SU-DHL-6 (cell line): ENCODE results near the gene RIC8A.

Experiments
- H2AFZ ChIP-seq: fragments of 200-600 bp; sonication (generic); 2 replicates; pipeline ENCODE4 v1.6.1; 2014; ENCODE audit warnings: low read depth, mild to moderate bottlenecking, moderate library complexity, mixed read lengths, antibody characterized with exemption, low read length; ENCODE audit not compliant: severe bottlenecking
- H3F3A ChIP-seq: fragments of 200-600 bp; shearing (Covaris generic); 2 replicates; pipeline ENCODE4 v1.6.0; 2016; ENCODE audit warnings: antibody characterized with exemption, mild to moderate bottlenecking; ENCODE audit not compliant: insufficient read depth
- H3K27ac ChIP-seq: fragments of 200-600 bp; sonication (generic); 2 replicates; pipeline ENCODE4 v1.5.1; 2016; ENCODE audit warnings: low read depth, mild to moderate bottlenecking, low read length, moderate library complexity, mixed read lengths
- H3K27me3 ChIP-seq: fragments of 200-600 bp; sonication (generic), shearing (Covaris generic); 2 replicates; pipeline ENCODE4 v1.6.0; 2014; ENCODE audit warnings: mild to moderate bottlenecking, low read length
- H3K36me3 ChIP-seq: fragments of 200-600 bp; sonication (generic); 2 replicates; pipeline ENCODE4 v1.6.1; 2014; ENCODE audit warnings: mild to moderate bottlenecking, low read length, mixed read lengths
- H3K4me2 ChIP-seq: fragments of 300-600, 200-600 bp; shearing (Covaris generic), sonication (generic); 2 replicates; pipeline ENCODE4 v1.6.0; 2014; ENCODE audit warnings: low read length, low read depth, mild to moderate bottlenecking; ENCODE audit not compliant: poor library complexity, severe bottlenecking
- H3K4me3 ChIP-seq: fragments of 200-600 bp; sonication (generic); 2 replicates; pipeline ENCODE4 v1.5.1; 2014; ENCODE audit warnings: antibody characterized with exemption, low read length, mild to moderate bottlenecking, mixed read lengths; ENCODE audit not compliant: insufficient read depth, poor library complexity, severe bottlenecking
- H3K79me2 ChIP-seq: fragments of 200-600 bp; sonication (generic); 2 replicates; pipeline ENCODE4 v1.6.1; 2014; ENCODE audit warnings: mild to moderate bottlenecking, low read length, moderate library complexity; ENCODE audit not compliant: insufficient read depth
- H3K9ac ChIP-seq: fragments of 200-600 bp; sonication (generic); 2 replicates; pipeline ENCODE4 v1.7.0; 2014; ENCODE audit warnings: mild to moderate bottlenecking, low read length
- H3K9me2 ChIP-seq: fragments of 200-600 bp; sonication (generic); replicated peaks from 2 replicates; pipeline ENCODE4 v1.6.1; 2014; ENCODE audit warnings: low read length; ENCODE audit not compliant: insufficient read depth
- H3K9me3 ChIP-seq: fragments of 200-600 bp; sonication (generic); 2 replicates; pipeline ENCODE4 v1.6.1; 2014; ENCODE audit warnings: low read length, mixed read lengths; ENCODE audit not compliant: insufficient read depth
- H4K20me1 ChIP-seq: fragments of 200-600 bp; sonication (generic); 2 replicates; pipeline ENCODE4 v1.6.1; 2014; ENCODE audit warnings: low read depth, mild to moderate bottlenecking, antibody characterized with exemption, low read length, moderate library complexity, mixed read lengths
- EZH2phosphoT487 ChIP-seq: fragments of 200-600 bp; sonication (generic), shearing (Covaris generic); conservative IDR thresholded peaks from 2 replicates; pipeline ENCODE4 v1.6.1; 2018; ENCODE audit warnings: mild to moderate bottlenecking, antibody characterized with exemption, low read length, moderate library complexity, mixed read lengths
- TF ChIP-seq, protein P1 (sequence below): fragments of 200-600 bp; sonication (generic); IDR thresholded peaks from one replicate; pipeline ENCODE4 v1.5.1; 2017; ENCODE audit warnings: antibody characterized with exemption, mild to moderate bottlenecking, low read length, moderate library complexity; ENCODE audit not compliant: insufficient read depth, poor library complexity, severe bottlenecking

RIC8A gene

DNA sequence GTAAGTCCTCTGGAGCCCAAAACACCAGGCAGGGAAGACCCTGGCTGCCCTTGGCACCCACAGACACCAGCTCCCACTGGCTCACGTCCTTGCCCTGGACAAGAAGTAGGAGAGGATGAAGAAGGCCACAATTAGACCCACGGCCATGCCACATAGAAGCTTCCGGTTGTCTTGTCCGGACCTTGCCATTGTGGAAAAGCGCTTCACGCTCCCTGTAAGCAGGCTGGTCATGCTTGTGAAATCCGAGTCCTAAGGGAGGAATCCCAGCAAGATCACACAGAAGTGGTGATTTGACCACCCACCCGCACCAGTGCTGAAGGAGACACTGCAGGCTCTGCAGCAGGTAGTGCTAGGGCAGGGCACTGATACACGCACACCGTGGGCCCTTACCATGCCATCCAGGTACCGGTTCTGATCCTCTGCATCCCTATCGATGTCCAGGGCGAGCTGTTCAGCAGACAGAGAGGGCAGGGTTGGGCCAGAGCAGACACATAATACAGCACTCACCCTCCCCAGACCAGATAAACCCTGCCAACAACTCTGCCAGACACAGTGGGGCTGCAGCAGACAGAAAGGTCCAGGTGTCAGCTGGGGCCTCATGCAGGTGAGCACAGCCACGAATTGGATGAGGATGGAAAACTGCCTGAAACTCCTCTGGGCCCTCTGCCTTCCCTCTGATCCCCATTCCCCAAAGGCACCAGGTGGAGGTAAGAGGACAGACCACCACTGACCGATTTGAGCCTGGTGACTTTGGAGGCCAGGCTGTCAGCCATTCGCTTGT is 2.1 kb upstream of the RIC8A start:
- Histone ChIP-seq H4K20me1 (no peaks in the 10 kb centered on the region; the same call in 1 of the 2 replicates), H3K79me2 (peaks cover 28% of the 10 kb centered on the region), H3F3A (peaks cover 9% of the 10 kb centered on the region), H3K9me3 (no peaks in the 10 kb centered on the region), H3K4me3 (no peak overlapping the region), H3K4me2 (peak overlapping the region; percentile 75), H3K27me3 (no peaks in the 10 kb centered on the region), H3K9me2 (no peaks in the 10 kb centered on the region), H3K36me3 (no peaks in the 10 kb centered on the region), H3K27ac (no peak overlapping the region), H3K9ac (0 out of 2 replicates have a peak overlapping the region, but pooled peaks have one; percentile 80), H2AFZ (no peak overlapping the region)
- TF ChIP-seq EZH2phosphoT487 = no peak
- TF ChIP-seq, protein P1, sequence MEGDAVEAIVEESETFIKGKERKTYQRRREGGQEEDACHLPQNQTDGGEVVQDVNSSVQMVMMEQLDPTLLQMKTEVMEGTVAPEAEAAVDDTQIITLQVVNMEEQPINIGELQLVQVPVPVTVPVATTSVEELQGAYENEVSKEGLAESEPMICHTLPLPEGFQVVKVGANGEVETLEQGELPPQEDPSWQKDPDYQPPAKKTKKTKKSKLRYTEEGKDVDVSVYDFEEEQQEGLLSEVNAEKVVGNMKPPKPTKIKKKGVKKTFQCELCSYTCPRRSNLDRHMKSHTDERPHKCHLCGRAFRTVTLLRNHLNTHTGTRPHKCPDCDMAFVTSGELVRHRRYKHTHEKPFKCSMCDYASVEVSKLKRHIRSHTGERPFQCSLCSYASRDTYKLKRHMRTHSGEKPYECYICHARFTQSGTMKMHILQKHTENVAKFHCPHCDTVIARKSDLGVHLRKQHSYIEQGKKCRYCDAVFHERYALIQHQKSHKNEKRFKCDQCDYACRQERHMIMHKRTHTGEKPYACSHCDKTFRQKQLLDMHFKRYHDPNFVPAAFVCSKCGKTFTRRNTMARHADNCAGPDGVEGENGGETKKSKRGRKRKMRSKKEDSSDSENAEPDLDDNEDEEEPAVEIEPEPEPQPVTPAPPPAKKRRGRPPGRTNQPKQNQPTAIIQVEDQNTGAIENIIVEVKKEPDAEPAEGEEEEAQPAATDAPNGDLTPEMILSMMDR = no peak

GRCh38 chr11:206002-206384 is 1.5 kb upstream of the RIC8A start:
- H3F3A ChIP-seq = peaks cover 9% of the 10 kb centered on the region
- no peaks in the 10 kb centered on the region; the same call in 1 of the 2 replicates for H4K20me1 ChIP-seq
- H3K4me2 ChIP-seq = peak overlapping the region; percentile 75
- H3K79me2 ChIP-seq = peaks cover 30% of the 10 kb centered on the region
- H3K27ac ChIP-seq = no peak overlapping the region
- H3K9me2 ChIP-seq = no peaks in the 10 kb centered on the region
- peak overlapping the region; percentile 80 for H3K9ac ChIP-seq
- peak overlapping the region; percentile 65 for H3K4me3 ChIP-seq
- no peaks in the 10 kb centered on the region for H3K9me3 ChIP-seq
- H2AFZ ChIP-seq = no peak overlapping the region
- H3K36me3 ChIP-seq = no peaks in the 10 kb centered on the region
- H3K27me3 ChIP-seq = no peaks in the 10 kb centered on the region
- no peak for TF ChIP-seq EZH2phosphoT487
- TF ChIP-seq, protein P1 = no peak

GRCh38 chr11:206526-207207 is 841 bp upstream of the RIC8A start:
- no peaks in the 10 kb centered on the region for H3K9me3 ChIP-seq
- TF ChIP-seq EZH2phosphoT487 = no peak
- TF ChIP-seq, protein P1 = no peak
- H3K4me2 ChIP-seq = peak overlapping the region; percentile 75
- no peaks in the 10 kb centered on the region for H3K36me3 ChIP-seq
- peaks cover 9% of the 10 kb centered on the region for H3F3A ChIP-seq
- H4K20me1 ChIP-seq = no peaks in the 10 kb centered on the region; the same call in 1 of the 2 replicates
- H3K27me3 ChIP-seq = no peaks in the 10 kb centered on the region
- H3K4me3 ChIP-seq = peak overlapping the region; percentile 65
- H3K27ac ChIP-seq = peak overlapping the region; percentile 30
- peak overlapping the region; percentile 80 for H3K9ac ChIP-seq
- H3K9me2 ChIP-seq = no peaks in the 10 kb centered on the region
- H3K79me2 ChIP-seq = peaks cover 30% of the 10 kb centered on the region
- H2AFZ ChIP-seq = peak overlapping the region; percentile 1
